ENCODE data around the gene DTX1.

Gene DTX1

GRCh38 chr12:113061061-113061694, 4.6 kb downstream of the DTX1 start:
- no peak overlapping the region for H3K27ac ChIP-seq
- no peak for TF ChIP-seq CTCF (conservative IDR thresholded peaks at IDR 0.05)

GRCh38 chr12:113062502-113063395, 6.2 kb downstream of the DTX1 start:
- no peak overlapping the region for H3K27ac ChIP-seq
- TF ChIP-seq CTCF (conservative IDR thresholded peaks at IDR 0.05): no peak

- TF ChIP-seq CTCF (conservative IDR thresholded peaks at IDR 0.05): no peak
- H3K27ac ChIP-seq: no peak overlapping the region
Observed at GRCh38 chr12:113063396-113064350, 7.1 kb downstream of the DTX1 start.

- TF ChIP-seq CTCF (conservative IDR thresholded peaks at IDR 0.05): no peak
- no peak overlapping the region for H3K27ac ChIP-seq
Observed at GRCh38 chr12:113064395-113065125, 8.0 kb downstream of the DTX1 start.

GRCh38 chr12:113065126-113066007, 8.8 kb downstream of the DTX1 start:
- H3K27ac ChIP-seq: no peak overlapping the region
- no peak for TF ChIP-seq CTCF (conservative IDR thresholded peaks at IDR 0.05)

GRCh38 chr12:113066813-113067400, 10.4 kb downstream of the DTX1 start:
- H3K27ac ChIP-seq: no peak overlapping the region
- no peak for TF ChIP-seq CTCF (conservative IDR thresholded peaks at IDR 0.05)
